ENCODE measurements around the gene NANOGP8. TPM values are rescaled to one million over a fixed set of nuclear protein-coding genes. Genes with fewer than 3 reads are reported as not detected.
"Not testable (repeated sequence)": the region's sequence is repeated elsewhere in the genome, so short reads cannot be mapped to it uniquely, and the experiment has no call there.

The NANOGP8 gene, protein sequence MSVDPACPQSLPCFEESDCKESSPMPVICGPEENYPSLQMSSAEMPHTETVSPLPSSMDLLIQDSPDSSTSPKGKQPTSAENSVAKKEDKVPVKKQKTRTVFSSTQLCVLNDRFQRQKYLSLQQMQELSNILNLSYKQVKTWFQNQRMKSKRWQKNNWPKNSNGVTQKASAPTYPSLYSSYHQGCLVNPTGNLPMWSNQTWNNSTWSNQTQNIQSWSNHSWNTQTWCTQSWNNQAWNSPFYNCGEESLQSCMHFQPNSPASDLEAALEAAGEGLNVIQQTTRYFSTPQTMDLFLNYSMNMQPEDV
- 0.29 TPM in 1 of 2 replicates, not detected in the other for total RNA-seq (2014; rRNA removed)
- polyA plus RNA-seq (2012) = 0.06 TPM

DNA sequence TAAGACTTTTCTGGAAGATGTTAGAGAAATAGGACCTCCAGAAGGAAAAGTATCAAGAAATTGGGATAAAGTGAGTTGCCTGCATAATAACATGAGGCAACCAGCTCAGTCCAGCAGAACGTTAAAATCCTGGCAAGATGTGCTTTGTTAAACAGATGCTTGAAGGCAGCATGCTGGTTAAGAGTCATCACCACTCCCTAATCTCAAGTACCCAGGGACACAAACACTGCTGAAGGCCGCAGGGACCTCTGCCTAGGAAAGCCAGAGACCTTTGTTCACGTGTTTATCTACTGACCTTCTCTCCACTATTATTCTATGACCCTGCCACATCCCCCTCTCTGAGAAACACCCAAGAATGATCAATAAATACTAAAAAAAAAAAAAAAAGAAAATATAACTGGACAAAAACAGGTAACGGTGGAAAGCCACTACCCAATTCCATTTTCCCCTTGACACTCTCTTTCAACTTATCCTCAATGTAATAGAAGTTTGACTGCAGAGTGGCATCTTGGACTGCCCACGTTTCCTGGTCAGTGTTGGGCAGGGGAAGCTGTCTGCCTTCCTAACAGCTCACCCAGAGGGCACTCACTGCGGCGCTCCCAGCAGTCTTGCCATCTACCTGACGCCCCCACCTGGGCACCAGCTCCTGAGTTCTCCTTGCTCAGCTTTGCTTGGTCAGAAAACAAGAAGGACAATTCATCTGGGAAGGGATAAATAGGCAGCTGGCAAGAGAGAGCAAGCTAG lies at the start of gene NANOGP8:
Gene NANOGP8 (minus strand): TSS at position 120 of the 744 bp plus-strand sequence. CDS start 185 bp downstream, outside the sequence.
- DNase-seq (ENCODE audit: low read depth) = not testable (repeated sequence)

DNA sequence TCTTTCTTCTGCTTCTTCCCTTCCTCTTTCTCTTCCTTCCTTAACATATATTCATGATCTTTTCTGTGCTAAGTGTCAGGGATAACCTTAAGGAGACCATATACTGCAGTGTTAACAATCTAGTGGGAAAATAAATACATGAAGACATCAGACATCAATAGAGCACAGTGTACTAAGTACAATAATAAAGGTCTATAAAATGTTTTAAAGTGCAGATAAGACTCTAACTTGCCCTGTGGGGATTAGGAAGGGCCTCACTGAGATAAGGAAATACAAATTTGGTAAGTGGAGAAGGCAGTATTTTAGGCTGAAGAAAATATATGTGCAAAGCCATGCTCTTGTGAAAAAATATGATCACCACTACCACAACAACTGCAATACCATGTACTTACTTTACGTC lies 49.2 kb upstream of the NANOGP8 start:
- no peak for DNase-seq (ENCODE audit: low read depth)

DNA sequence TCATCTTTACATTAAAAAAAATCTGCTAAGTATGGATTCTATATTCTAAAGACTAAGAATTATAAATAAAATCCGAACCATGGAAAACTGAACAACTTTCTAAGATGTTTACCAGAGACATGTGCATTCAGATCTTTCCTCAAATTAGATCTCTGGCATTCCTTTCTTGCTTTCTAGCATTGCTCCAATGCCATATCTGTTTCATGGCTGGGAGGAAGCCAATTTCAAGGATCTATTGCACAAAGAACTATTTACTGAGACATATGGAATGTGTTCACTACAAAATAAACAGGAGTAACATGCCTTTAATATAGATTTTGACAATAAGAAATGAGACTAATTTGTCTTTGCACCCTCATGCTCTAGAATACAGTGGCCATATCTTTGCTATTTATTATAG lies 45.1 kb upstream of the NANOGP8 start:
- DNase-seq (ENCODE audit: low read depth) = no peak

DNA sequence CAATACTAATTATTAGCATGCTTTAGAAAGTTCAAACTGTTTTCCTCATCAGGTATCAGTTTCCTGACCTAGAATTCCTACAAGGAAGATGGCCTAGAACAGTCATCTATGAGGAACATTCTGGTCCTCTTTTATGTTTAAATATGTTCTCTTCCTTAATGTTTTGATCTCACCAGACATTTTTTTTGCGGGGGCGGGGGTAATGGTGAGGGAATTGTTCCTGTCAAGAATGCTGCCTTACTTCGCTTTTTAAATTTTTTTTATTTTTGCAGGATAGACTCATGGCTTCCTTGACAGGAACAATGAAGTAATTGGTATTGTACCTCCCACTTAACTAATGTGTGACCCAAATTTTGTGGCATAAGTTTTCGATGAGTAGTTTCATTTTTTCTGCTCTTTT lies 44.3 kb upstream of the NANOGP8 start:
- DNase-seq (ENCODE audit: low read depth) = no peak

DNA sequence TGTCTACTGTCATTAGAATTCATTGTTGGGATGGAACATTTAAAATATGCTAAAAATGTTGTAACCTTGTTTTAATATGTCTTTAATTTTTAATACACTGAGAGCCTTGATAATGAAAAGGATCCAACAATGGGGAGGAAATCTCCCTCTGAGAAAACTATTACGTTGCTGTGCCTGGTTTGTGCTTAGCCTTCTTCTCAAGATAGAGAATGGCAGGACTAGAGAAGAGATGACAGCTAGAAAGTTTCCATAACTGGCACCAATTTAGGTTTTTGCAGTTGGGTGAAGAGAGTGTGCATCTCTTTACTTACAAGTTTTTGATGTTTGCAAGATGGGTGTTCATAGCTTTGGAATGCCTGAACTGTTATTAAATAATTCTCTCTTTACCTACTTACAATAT lies 42.6 kb upstream of the NANOGP8 start:
- no peak for DNase-seq (ENCODE audit: low read depth)

DNA sequence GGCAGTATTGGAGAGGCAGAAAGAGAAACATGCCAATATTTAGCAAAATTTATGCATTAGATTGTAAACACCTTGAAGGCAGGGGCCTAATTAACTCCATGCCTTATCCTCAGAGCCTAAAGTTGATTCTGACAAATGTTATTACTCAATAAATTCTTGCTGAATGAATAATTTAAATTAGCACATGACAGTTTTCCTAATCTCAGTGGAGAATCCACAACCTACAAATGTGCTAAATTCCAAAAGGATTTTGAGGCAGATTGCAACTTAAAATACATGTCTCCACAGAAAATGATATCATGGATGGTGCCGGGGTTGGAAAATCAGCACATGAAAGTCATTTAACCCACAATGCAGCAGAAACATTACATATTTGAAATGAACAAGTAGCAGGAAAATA lies 41.1 kb upstream of the NANOGP8 start:
- no peak for DNase-seq (ENCODE audit: low read depth)

DNA sequence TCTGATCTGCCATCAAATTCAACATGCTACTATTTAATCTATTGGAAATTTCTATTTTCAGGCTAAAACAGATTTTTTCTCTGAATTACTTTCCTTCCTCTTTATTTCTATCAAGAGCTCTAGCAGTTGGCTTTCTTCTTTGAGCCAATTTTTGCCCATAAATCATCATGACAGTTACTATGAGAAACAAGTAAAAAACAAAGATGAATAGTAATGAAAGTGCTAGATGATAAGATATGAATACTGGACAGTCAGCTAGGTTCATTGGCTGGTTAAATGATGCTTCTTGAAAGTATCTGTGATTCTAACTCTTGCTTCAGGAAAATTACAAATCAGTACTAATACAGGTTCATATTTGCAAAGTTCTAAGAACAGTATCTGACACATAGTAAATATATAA lies 38.6 kb upstream of the NANOGP8 start:
- DNase-seq (ENCODE audit: low read depth) = peak; percentile 19

DNA sequence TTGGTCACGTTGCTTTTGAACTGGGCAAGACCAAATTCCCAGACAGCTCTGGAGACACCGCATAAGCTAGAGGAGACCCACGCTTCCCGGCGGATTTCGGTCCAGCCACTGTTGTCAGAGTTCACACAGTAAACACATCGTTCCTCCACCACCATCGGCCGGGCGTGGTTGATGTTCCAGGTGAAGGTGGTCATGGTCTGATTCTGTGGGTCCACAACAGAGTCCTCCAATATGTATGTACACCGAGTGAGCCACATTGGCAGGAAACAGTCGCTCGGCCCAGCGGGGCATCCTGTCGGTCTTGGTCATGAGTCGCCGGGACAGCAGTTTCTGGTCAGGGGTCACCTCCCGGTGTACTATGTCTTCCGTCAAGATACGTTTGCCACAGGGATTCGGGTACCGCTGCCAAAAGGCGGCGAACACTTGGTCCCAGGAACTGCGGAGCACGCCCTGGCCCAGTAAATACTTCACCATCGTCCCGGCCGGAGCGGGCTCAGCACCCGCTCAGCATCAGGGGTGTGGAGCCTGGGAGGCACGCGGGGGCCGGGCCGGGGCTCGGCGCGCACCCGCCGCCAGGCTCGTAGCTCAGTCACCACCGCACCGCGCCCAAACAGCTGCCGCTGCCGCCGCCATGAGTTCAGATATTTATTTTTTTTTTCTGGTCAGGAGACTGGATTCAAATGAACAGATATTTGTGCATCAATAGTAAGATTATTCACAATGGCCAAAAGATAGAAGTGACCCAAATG lies 36.7 kb upstream of the NANOGP8 start:
- no peak for DNase-seq (ENCODE audit: low read depth)

DNA sequence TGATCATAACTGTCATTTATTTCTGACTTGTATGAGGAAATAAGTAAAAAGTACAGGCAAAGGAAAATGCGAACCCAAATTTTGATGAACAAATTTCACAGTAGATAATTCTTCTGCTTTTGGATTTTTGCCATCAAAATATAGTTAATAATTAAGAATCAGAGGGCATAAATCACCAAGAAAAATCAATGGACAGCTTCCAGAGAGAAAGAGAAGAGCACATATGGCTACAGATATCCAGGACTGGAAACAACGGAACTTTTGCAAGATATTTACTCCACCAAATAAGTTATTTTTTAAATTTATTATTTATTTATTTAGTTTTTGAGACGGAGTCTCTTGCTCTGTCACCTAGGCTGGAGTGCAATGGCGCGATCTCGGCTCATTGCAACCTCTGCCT lies 35.1 kb upstream of the NANOGP8 start:
- no peak for DNase-seq (ENCODE audit: low read depth)

DNA sequence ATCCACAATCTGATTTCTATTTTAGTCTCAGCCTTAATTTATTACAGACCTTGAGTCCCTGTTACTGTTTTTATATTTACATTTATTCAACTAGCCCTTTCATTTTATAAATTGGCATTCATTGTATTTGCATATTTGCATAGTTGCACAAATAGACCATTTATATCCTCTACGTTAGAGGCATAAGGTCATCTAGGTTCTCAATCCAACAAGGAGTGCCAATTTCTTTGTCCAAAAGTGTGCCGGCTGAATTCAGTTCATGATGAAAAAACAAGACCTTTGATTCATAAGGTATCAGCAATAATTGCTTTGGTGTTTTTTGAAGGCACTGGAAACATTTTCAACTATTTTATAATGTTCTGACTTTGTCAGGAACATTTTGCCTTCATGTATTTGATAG lies 33.9 kb upstream of the NANOGP8 start:
- DNase-seq (ENCODE audit: low read depth) = no peak

DNA sequence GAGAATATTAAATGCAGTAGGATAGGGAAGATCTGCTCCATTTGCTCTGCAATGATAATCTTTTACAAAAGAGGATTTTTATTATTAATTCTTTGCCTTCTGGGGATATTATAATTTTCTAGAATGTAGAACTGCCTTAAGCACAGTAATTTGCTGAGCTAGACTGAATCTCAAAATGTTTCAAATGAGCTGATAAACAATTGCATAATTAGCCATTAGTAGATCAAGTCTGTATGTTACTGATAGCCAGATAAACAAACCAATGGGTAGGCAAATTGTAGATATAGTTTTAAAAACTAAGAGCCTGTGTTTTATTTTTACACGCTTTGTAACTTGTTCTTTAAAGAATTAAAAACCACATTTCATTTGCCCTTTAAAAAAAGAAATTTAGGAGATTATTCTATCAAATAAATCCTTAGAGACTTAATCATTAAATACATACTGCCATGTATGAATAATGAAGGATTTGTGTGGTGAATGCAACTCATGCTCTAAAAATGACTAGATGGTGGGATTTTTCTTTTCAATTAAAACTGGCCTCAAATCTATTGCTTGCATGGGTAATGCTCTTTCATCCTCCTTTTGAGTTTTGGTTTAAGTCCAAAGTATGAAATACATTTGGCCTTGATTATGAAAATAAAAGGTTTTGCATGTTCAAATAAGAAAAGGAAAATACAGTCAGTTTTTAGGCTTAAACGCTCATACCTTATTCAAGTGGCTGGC lies 32.6 kb upstream of the NANOGP8 start:
- no peak for DNase-seq (ENCODE audit: low read depth)

DNA sequence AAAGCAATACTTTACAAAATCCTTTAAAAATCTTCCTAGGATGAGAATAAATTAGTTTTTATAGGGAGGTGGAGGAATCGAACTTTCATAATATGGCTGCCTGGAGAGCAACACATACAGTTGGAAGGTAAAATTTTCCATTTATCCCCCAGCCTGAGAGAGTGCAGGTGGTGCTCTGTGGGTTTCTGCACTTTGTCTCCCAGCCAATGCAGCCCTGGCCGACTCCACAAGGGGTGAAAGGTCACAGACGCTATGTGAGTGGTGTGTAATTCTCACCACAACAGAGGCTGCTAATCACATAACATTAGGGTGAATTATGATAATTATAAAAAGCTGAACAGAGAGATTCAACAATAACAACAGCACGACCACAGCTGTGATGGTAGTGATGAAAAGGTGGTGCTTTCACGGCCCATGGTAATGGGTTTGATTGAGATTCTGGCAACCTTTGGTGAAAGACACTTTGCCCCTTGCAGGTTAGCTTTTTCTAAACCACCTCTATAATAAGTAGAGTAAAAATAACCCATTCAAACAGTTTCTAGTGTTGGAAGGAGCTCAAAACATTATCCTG lies 30.1 kb upstream of the NANOGP8 start:
- DNase-seq (ENCODE audit: low read depth) = peak; percentile 20

DNA sequence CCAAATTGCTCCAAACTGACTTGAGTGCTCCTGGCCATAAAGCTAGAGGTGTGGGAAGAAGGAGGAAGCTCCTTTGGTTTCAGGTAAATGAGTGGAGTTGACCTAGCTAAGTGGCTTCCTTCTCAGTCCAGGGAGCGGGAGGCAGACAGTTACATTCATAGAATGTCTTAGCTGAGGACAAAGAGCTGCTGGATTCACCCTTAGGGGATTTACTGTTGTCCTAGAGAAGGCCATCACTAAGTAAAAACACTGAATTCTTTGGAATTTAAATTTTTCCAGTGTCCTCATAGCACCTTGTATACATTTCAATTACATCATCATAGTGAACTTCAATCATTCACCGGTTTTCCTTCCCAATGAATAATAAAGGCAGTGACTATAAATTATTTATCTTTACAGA lies 27.3 kb upstream of the NANOGP8 start:
- no peak for DNase-seq (ENCODE audit: low read depth)

DNA sequence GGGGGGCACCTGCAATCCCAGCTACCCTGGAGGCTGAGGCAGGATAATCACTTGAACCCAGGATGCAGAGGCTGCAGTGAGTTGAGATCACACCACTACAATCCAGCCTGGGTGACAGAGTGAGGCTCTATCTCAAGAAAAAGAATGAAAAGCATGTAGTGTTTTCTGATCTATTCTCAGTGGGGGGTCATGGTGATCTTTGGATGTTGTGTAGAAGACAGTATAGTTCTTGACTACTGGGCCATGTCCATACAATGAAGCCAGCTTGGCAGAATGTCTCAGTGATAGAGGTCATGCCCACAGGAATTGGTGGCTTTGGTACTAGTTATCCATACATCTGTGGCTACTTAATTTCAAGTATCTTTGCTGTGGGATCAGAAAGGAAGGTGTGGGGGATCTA lies 26.8 kb upstream of the NANOGP8 start:
- DNase-seq (ENCODE audit: low read depth) = no peak

DNA sequence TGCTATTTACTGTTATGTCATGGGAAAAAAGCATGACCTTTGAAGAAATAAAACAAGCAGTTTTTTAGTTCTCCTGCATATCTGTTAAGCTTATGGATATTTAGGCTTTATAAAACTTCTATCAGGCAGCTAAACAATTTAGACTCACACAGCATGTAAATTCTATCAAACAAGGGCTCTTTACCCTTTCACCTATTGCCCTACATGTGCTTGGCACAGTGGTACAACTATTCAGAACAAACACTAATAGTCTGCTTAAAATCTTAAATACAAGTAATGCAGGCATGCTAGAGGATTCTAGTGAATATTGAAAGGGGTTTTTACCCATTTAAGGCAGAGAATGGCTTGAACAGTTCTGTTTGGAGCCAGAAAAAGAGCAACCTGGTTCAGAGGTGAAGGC lies 23.4 kb upstream of the NANOGP8 start:
- DNase-seq (ENCODE audit: low read depth) = no peak

DNA sequence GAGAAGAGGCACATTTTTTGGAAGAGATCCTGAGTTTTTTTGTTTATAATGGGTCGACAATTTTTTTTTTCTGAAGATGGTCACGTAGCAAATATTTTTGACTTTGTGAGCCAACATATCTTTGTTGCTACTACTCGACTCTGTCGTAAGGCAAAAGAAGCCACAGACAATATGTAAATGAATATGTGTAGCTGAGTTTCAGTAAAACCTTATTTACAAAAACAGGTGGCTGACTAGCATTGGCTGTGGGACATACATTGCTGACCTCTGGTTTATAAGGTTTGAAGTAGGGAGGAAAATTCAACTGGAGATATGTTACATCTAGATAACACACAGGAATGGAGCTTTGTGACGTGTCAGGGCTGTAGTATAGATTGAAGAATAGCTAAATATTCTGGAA lies 22.5 kb upstream of the NANOGP8 start:
- no peak for DNase-seq (ENCODE audit: low read depth)

DNA sequence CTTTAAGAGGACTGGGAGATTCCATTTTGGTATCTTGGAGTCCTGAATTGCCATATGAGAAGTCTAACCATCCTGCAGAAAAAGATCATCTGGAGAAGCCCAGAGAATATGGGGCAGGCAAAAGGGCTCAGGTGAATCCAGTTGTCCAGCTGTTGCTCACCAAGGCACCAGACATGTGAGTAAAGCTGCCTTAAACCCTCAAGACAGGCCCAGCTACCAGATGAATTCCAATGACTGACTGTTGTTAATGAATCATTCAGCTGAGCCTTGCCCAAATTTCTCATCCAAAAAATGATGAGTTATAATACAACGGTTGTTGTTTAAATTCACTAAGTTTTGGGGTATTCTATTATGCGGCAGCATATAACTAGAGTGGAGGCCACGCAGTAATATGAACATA lies 22.0 kb upstream of the NANOGP8 start:
- peak; percentile 5 for DNase-seq (ENCODE audit: low read depth)

DNA sequence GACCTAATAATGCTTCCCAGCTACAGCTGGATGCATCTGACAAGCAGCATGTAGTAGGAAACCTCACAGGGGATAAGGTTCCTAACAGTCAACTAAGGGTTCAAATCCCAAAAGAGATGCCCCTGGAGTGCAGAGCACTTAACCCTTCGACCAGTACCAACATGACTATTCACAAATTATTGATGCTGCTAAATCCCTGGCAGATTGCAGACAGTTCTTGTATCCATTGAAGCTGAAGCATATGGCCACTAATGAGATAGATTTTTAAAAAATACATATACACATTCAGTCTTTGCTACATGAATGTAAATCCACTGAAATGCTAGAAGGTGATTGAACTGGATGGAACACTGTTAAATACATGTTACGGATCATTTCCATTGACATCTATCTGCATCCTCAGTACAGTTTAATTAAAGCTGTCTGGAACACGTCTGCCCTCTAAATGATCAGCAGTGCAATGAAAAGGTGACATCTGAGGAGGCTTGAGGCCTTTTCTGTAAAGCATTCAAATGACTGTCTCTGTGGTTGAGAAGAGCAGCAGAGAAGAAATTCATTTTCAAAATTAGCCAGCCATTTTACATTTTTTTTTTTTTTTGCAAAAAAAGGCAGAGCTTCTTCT lies 19.5 kb upstream of the NANOGP8 start:
- DNase-seq (ENCODE audit: low read depth) = no peak

DNA sequence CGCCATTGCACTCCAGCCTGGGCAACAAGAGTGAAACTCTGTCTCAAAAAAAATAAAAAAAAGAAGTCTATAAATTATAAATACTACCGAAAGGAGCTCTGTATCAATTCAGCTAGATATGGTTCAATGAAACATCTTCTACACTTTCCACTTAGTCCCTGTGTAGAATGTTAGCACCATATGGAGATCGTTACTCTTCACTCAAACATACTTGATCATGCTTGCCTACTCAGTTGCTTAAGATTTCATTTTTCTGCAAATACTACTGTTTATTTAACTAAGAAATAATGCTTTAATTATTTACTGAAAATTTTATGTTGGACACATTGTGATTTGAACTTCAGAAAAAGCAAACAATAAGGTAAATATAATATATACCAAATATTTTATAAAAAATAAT lies 17.1 kb upstream of the NANOGP8 start:
- no peak for DNase-seq (ENCODE audit: low read depth)

DNA sequence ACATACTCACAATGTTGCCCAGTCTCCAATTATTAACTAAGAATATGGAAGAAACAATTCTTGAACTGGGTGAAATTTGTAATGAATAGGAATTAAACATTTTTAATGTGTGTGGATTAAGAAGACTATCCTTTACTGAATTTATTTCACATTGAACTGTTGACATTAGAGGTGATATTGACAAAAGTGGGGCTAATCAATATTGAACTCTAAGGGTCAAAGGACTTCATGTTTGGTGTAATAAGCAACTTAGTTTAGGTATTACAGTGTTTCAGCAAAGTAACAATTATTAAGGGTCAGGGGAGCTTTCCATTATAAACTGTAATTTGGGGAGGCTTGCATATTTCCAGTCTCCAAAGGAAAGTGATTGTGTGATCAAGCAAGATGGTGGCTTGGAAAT lies 16.2 kb upstream of the NANOGP8 start:
- DNase-seq (ENCODE audit: low read depth) = no peak

DNA sequence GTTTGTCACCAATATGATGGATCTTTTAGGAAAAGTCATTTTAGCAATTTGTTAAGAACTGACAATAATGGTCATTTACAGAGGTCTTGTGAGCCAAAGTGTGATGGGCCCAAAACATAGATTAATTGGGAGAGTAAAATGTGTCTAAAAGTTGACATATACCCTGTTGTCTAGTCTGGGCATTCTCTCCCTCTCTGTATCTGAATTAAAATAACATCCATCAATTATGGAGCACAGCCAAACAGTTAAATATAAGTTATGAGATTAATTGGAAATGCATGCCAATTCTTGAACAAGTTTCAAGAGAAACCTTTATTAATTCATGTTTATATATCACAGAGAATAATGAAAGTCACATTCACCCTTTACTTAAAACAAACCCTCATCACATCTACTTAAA lies 13.6 kb upstream of the NANOGP8 start:
- no peak for DNase-seq (ENCODE audit: low read depth)
